WTC11 (cell line): Measurements from ENCODE around the gene SPTLC3. TPM values are rescaled to one million over a fixed set of nuclear protein-coding genes. Genes with fewer than 3 reads are reported as not detected.

ENCODE experiments used
- ATAC-seq: fragments of 200-7000 bp; cut with Tn5 transposase; 2 replicates; pipeline ENCODE4 v1.10.0; 2021; ENCODE audit warnings: mild to moderate bottlenecking, moderate library complexity
- CTCF ChIA-PET: fragments of 300-600 bp; sonication (Branson Sonifier 250); formaldehyde crosslinking; loops from one replicate; lab custom pipeline; 2021; ENCODE audit warnings: antibody characterized with exemption; lab: Charles Lee
- POLR2A ChIA-PET: fragments of 350-600 bp; sonication (Branson Sonifier 250); formaldehyde crosslinking; loops from one replicate; lab custom pipeline; 2021; ENCODE audit warnings: antibody characterized with exemption; lab: Charles Lee
- DNase-seq: peaks from one replicate; pipeline ENCODE4 v3.0.0; 2021; ENCODE audit warnings: low spot score
- H3K27ac Mint-ChIP-seq: 2 replicates; pipeline ENCODE4 v1.8.0; 2021; ENCODE audit warnings: mixed read lengths
- H3K27me3 Mint-ChIP-seq: 2 replicates; pipeline ENCODE4 v1.8.0; 2021; ENCODE audit warnings: low read depth, mild to moderate bottlenecking, moderate library complexity, mixed read lengths
- H3K36me3 Mint-ChIP-seq: 2 replicates; pipeline ENCODE4 v1.8.0; 2021; ENCODE audit warnings: mixed read lengths
- H3K4me1 Mint-ChIP-seq: 2 replicates; pipeline ENCODE4 v1.8.0; 2022; ENCODE audit warnings: mixed read lengths
- H3K4me3 Mint-ChIP-seq: 2 replicates; pipeline ENCODE4 v1.8.0; 2021; ENCODE audit warnings: mild to moderate bottlenecking, moderate library complexity, mixed read lengths
- H3K9me3 Mint-ChIP-seq: 2 replicates; pipeline ENCODE4 v1.8.0; 2021; ENCODE audit warnings: mixed read lengths
- ARID4B ChIP-seq: sonication (generic); formaldehyde crosslinking; IDR thresholded peaks from 2 replicates; pipeline ENCODE4 v1.8.0; 2023; ENCODE audit warnings: missing genetic modification reagents, mild to moderate bottlenecking, borderline replicate concordance
- EMX1 ChIP-seq: fragments of 250-450 bp; sonication (Bioruptor Pico); IDR thresholded peaks from 2 replicates; pipeline ENCODE4 v1.8.0; 2021; ENCODE audit warnings: mild to moderate bottlenecking
- GABPB1 ChIP-seq: sonication (generic); formaldehyde crosslinking; IDR thresholded peaks from 2 replicates; pipeline ENCODE4 v1.8.1; 2023; ENCODE audit warnings: mild to moderate bottlenecking, missing genetic modification reagents
- MXD4 ChIP-seq: fragments of 250-450 bp; sonication (Bioruptor Pico); IDR thresholded peaks from 2 replicates; pipeline ENCODE4 v1.8.0; 2021; ENCODE audit warnings: mild to moderate bottlenecking, moderate library complexity, borderline replicate concordance
- OVOL2 ChIP-seq: fragments of 250-450 bp; sonication (Bioruptor Pico); IDR thresholded peaks from 2 replicates; pipeline ENCODE4 v1.9.0; 2021; ENCODE audit warnings: mild to moderate bottlenecking, borderline replicate concordance
- PRRX2 ChIP-seq: fragments of 250-450 bp; sonication (Bioruptor Pico); IDR thresholded peaks from 2 replicates; pipeline ENCODE4 v1.8.0; 2021; ENCODE audit warnings: mild to moderate bottlenecking
- SMAD4 ChIP-seq: sonication (generic); formaldehyde crosslinking; IDR thresholded peaks from 2 replicates; pipeline ENCODE4 v1.8.0; 2022; ENCODE audit warnings: mild to moderate bottlenecking, missing genetic modification reagents
- SOX15 ChIP-seq: fragments of 250-450 bp; sonication (Bioruptor Pico); IDR thresholded peaks from 2 replicates; pipeline ENCODE4 v1.9.0; 2021; ENCODE audit warnings: mild to moderate bottlenecking
- TEAD1 ChIP-seq: sonication (generic); formaldehyde crosslinking; IDR thresholded peaks from 2 replicates; pipeline ENCODE4 v1.8.0; 2022; ENCODE audit warnings: mild to moderate bottlenecking, missing genetic modification reagents
- TEAD4 ChIP-seq: sonication (generic); formaldehyde crosslinking; IDR thresholded peaks from 2 replicates; pipeline ENCODE4 v1.8.0; 2022; ENCODE audit warnings: mild to moderate bottlenecking, missing genetic modification reagents
- TP53 ChIP-seq: sonication (generic); formaldehyde crosslinking; IDR thresholded peaks from 2 replicates; pipeline ENCODE4 v1.8.1; 2023; ENCODE audit warnings: mild to moderate bottlenecking, missing genetic modification reagents
- total RNA-seq: library from RNA; stranded (reverse); gene quantifications from 3 replicates; pipeline ENCODE4 v1.2.3, GENCODE V29; 2021
- TF ChIP-seq, protein P1 (sequence below): fragments of 250-450 bp; sonication (Bioruptor Pico); IDR thresholded peaks from 2 replicates; pipeline ENCODE4 v1.9.0; 2021; ENCODE audit warnings: mild to moderate bottlenecking
- TF ChIP-seq, protein P2 (sequence below): fragments of 250-450 bp; sonication (Bioruptor Pico); IDR thresholded peaks from 2 replicates; pipeline ENCODE4 v1.9.0; 2021; ENCODE audit warnings: moderate library complexity, mild to moderate bottlenecking, inconsistent platforms, borderline replicate concordance
- TF ChIP-seq, protein P3 (sequence below): sonication (generic); formaldehyde crosslinking; IDR thresholded peaks from 2 replicates; pipeline ENCODE4 v1.8.0; 2022; ENCODE audit warnings: mild to moderate bottlenecking, missing genetic modification reagents
- TF ChIP-seq, protein P4 (sequence below): sonication (generic); formaldehyde crosslinking; IDR thresholded peaks from 2 replicates; pipeline ENCODE4 v1.8.0; 2022; ENCODE audit warnings: mild to moderate bottlenecking, missing genetic modification reagents
- TF ChIP-seq, protein P5 (sequence below): sonication (generic); formaldehyde crosslinking; IDR thresholded peaks from 2 replicates; pipeline ENCODE4 v1.8.1; 2023; ENCODE audit warnings: mild to moderate bottlenecking, moderate library complexity, missing genetic modification reagents

Gene SPTLC3
- total RNA-seq, 1 experiment from 2014 or later = 0.13 TPM

GRCh38 chr20:12969071-12969669 lies 39.6 kb upstream of the SPTLC3 start:
- POLR2A ChIA-PET = no interaction called here
- peaks cover 12% of the 10 kb centered on the region for H3K4me1 Mint-ChIP-seq
- no peak for TF ChIP-seq TEAD4 (CRISPR knock-in tag)
- TF ChIP-seq TEAD1 (CRISPR knock-in tag) = no peak
- TF ChIP-seq OVOL2 (CRISPR knock-in tag) = no peak
- TF ChIP-seq SMAD4 (CRISPR knock-in tag) = no peak
- TF ChIP-seq, protein P1, sequence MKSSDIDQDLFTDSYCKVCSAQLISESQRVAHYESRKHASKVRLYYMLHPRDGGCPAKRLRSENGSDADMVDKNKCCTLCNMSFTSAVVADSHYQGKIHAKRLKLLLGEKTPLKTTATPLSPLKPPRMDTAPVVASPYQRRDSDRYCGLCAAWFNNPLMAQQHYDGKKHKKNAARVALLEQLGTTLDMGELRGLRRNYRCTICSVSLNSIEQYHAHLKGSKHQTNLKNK = no peak
- no peak for TF ChIP-seq EMX1 (CRISPR knock-in tag)
- TF ChIP-seq ARID4B (CRISPR knock-in tag) = no peak
- TF ChIP-seq, protein P2, sequence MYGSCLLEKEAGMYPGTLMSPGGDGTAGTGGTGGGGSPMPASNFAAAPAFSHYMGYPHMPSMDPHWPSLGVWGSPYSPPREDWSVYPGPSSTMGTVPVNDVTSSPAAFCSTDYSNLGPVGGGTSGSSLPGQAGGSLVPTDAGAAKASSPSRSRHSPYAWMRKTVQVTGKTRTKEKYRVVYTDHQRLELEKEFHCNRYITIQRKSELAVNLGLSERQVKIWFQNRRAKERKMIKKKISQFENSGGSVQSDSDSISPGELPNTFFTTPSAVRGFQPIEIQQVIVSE (CRISPR knock-in tag) = no peak
- TF ChIP-seq PRRX2 = no peak
- TF ChIP-seq TP53 = no peak
- no peak for TF ChIP-seq SOX15 (CRISPR knock-in tag)
- TF ChIP-seq, protein P3, sequence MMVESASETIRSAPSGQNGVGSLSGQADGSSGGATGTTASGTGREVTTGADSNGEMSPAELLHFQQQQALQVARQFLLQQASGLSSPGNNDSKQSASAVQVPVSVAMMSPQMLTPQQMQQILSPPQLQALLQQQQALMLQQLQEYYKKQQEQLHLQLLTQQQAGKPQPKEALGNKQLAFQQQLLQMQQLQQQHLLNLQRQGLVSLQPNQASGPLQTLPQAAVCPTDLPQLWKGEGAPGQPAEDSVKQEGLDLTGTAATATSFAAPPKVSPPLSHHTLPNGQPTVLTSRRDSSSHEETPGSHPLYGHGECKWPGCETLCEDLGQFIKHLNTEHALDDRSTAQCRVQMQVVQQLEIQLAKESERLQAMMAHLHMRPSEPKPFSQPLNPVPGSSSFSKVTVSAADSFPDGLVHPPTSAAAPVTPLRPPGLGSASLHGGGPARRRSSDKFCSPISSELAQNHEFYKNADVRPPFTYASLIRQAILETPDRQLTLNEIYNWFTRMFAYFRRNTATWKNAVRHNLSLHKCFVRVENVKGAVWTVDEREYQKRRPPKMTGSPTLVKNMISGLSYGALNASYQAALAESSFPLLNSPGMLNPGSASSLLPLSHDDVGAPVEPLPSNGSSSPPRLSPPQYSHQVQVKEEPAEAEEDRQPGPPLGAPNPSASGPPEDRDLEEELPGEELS (CRISPR knock-in tag) = no peak
- no peak for TF ChIP-seq MXD4 (CRISPR knock-in tag)
- TF ChIP-seq, protein P4, sequence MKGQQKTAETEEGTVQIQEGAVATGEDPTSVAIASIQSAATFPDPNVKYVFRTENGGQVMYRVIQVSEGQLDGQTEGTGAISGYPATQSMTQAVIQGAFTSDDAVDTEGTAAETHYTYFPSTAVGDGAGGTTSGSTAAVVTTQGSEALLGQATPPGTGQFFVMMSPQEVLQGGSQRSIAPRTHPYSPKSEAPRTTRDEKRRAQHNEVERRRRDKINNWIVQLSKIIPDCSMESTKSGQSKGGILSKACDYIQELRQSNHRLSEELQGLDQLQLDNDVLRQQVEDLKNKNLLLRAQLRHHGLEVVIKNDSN (CRISPR knock-in tag) = no peak
- TF ChIP-seq GABPB1 = no peak
- TF ChIP-seq, protein P5, sequence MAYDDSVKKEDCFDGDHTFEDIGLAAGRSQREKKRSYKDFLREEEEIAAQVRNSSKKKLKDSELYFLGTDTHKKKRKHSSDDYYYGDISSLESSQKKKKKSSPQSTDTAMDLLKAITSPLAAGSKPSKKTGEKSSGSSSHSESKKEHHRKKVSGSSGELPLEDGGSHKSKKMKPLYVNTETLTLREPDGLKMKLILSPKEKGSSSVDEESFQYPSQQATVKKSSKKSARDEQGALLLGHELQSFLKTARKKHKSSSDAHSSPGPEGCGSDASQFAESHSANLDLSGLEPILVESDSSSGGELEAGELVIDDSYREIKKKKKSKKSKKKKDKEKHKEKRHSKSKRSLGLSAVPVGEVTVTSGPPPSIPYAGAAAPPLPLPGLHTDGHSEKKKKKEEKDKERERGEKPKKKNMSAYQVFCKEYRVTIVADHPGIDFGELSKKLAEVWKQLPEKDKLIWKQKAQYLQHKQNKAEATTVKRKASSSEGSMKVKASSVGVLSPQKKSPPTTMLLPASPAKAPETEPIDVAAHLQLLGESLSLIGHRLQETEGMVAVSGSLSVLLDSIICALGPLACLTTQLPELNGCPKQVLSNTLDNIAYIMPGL (CRISPR knock-in tag) = no peak

More at GRCh38 chr20:12969071-12969669, 39.6 kb upstream of the SPTLC3 start:
- Mint-ChIP-seq H3K36me3 (peaks cover 14% of the 10 kb centered on the region), H3K9me3 (peaks cover 17% of the 10 kb centered on the region), H3K27ac (no peak overlapping the region; the same call in 1 of the 2 replicates), H3K27me3 (peaks cover 4% of the 10 kb centered on the region; the same call in 1 of the 2 replicates), H3K4me3 (no peak overlapping the region)
- CTCF ChIA-PET = interaction anchor here (0.6 to 1.4 kb wide), 4 partner anchors 252 to 333 kb away, joined by 3 to 7 read pairs (median 6); no protein-coding TSS in a partner anchor
- ATAC-seq (no peak), DNase-seq (no peak)
